Measurements from ENCODE around the gene INTS1.
"Not testable (repeated sequence)": the region's sequence is repeated elsewhere in the genome, so short reads cannot be mapped to it uniquely, and the experiment has no call there.

Gene INTS1

GRCh38 chr7:1459920-1460820 is 44.0 kb downstream of the INTS1 start:
- DNase-seq, result no peak

DNA sequence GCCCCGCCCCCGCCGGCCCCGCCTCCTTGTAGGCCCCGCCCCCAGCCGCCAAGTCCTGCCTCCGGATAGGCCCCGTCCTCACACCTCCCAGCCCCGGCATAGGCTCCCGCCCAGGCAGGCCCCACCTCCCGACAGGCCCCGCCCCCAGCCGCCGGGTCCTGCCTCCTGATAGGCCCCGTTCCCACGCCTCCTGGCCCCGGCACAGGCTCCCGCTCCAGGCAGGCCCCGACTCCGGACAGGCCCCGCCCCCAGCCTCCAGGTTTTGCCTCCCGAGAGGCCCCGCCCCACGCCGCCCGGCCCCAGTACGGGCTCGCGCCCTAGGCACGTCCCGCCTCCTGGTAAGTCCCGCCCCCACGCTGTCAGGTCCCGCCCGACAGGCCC is 44.7 kb downstream of the INTS1 start:
- peak; percentile 100 for DNase-seq

- peak; percentile 89 for DNase-seq
Measured at GRCh38 chr7:1458683-1459511, 45.3 kb downstream of the INTS1 start, which contains the start of gene MICALL2. MICALL2 (minus strand) TSS chr7:1459470; CDS start chr7:1459326, 144 bp downstream.

DNA sequence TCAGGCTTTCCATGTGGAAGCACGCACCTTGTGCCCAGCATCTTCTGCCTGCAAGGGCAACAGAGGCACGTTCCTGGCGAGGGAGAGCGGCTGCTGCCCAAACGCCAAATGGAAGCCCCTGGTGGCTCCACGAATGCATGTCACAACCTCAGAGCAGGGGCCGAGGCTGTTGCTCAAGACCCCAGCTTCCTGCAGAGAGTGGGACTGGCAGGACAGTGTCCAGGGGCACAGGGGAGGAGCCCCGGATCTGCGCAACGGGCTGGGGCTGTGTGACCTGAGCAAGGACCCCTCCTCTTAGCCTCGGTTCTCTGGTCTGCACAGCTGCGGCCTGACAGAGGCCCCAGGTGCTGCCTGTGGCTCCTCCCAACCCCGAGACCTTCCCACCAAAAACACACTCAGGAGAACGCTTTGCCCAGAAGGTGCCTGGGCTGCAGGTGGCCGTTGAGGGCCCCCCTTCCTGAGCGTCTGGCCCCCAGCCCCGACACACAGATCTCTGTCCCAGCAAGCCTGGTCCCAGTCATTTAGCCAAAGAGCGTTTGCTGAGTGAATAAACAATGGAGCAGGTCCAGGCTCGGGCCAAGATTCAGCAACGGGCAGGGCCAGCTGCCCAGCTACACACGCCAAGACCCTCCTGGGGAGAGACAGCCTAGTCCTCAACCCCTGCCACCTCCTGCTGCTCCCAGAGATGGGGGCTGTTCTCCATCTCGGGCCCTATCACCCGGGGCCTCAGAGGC is 46.1 kb downstream of the INTS1 start:
- no peak for DNase-seq

- no peak for DNase-seq
Measured at GRCh38 chr7:1457059-1457948, 46.9 kb downstream of the INTS1 start.

GRCh38 chr7:1455955-1456354 is 48.2 kb downstream of the INTS1 start:
- DNase-seq, result no peak

GRCh38 chr7:1455241-1455939 is 48.8 kb downstream of the INTS1 start:
- peak; percentile 77 for DNase-seq

- peak; percentile 78 for DNase-seq
Measured at GRCh38 chr7:1454542-1454941, 49.6 kb downstream of the INTS1 start.

- no peak for DNase-seq
Measured at GRCh38 chr7:1452205-1452604, 52.0 kb downstream of the INTS1 start.

GRCh38 chr7:1450987-1451386 is 53.2 kb downstream of the INTS1 start:
- DNase-seq, result no peak

- DNase-seq, result no peak
Measured at GRCh38 chr7:1450431-1450830, 53.8 kb downstream of the INTS1 start.

DNA sequence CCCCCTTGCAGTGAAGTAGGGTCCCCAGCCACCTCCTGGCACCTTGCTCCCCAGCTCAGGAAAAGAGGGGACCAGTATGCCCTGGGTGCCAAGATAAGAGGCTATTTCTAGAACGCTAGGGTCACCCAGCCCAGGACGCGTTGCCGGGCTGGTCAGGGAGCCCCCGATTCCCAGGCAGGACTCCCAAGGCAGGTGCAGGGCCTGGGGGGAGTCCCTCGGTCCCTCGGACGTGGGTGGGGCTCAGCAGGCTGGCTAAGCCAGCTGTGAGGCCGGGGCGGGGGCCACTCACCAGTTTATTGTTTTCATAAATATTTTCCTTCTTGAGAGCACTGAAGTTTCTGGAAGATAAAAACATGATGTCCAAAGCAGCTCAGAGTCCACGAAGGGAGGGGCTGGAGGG is 54.2 kb downstream of the INTS1 start:
- DNase-seq, result no peak

DNA sequence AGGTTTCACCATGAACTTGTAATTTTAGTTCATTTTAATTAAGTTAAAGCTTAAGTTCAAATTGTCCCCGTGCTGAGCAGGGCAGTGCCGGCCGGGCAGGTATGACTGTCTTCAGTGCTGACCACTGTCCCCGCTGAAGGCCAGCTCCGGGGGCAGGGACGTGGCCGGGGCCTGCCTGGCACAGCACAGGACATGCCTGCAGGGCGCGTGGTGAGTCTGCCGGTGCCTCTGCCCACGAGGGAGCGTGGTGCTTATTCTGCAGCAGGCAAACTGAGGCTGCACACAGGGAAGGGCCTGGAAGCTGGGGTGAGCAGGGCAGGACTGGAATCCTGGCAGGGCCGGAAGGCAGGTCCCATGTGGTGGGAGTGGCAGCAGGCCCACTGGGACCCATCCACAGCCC is 54.7 kb downstream of the INTS1 start:
- no peak for DNase-seq

DNA sequence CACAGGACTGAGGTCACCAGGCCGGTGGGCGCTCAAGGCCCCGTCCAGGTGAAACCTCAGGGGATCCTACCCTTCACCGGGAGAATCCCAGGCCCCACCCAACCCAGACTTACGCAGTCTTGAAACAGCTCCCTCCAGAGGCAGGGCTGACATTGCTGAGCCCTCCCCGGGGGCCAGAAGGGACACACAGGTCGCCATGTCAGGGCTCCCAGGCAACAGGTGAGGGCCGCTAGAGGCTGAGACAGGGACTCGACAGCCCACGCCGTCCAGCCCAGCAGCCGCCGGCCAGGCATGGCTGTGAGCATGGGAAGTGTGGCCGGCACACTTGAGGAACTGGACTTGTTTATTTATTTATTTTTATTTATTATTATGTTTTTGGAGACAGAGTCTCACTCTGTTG is 55.2 kb downstream of the INTS1 start:
- DNase-seq, result no peak

GRCh38 chr7:1447551-1448244 is 56.5 kb downstream of the INTS1 start:
- no peak for DNase-seq

- no peak for DNase-seq
Measured at GRCh38 chr7:1447112-1447511, 57.1 kb downstream of the INTS1 start.

DNA sequence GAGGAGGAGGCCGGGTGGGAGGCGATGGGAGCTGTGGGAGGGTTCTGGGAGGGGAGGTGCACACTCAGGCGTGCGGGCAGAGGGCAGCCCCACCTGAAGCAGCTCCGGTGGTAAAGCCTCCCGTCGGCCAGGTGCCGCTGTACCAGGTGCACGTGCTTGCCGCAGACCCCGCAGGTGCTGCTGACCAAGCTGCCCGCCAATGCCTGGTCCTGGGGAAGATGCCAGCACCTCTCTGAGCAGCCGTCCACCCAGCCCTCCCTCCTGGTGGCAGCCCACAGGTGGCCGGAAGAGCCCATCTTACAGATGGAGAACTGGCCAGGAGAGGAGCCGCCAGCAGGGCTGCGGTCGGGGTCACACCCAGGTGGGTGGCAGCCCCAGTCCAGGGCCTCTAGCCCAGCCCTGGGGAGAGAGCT is 57.6 kb downstream of the INTS1 start:
- DNase-seq, result no peak

GRCh38 chr7:1446026-1446425 is 58.2 kb downstream of the INTS1 start:
- DNase-seq, result not testable (repeated sequence)

GRCh38 chr7:1445341-1445740 is 58.8 kb downstream of the INTS1 start:
- no peak for DNase-seq

GRCh38 chr7:1444925-1445322 is 59.3 kb downstream of the INTS1 start:
- DNase-seq, result no peak
